Esophagus muscularis mucosa (tissue), 4 donors: ENCODE results near the gene LCP2. TPM values are rescaled to one million over a fixed set of nuclear protein-coding genes. Genes with fewer than 3 reads are reported as not detected.

Source experiments
- DNase-seq: peaks from one replicate; pipeline ENCODE4 v3.0.0-alpha.2; 2017; ENCODE audit errors: extremely low spot score
- H3K27ac ChIP-seq, 4 donors: fragments of 200-600 bp; sonication (generic); replicated peaks in 1 of 4; 1 replicate in 3 of 4; 2 replicates in 1 of 4; pipeline ENCODE4 v1.5.1; 2016 to 2019; ENCODE audit warnings: mild to moderate bottlenecking in 1 of 4
- H3K27me3 ChIP-seq, 4 donors: fragments of 200-600 bp; sonication (generic); one replicate each; pipeline versions ENCODE4 v1.5.1 to v1.6.0; 2016 to 2019
- H3K36me3 ChIP-seq, 4 donors: fragments of 200-600 bp; sonication (generic); one replicate each; pipeline ENCODE4 v1.5.1; 2016 to 2019
- H3K4me1 ChIP-seq, 4 donors: fragments of 200-600 bp; sonication (generic); one replicate each; pipeline ENCODE4 v1.5.1; 2016 to 2019
- H3K4me3 ChIP-seq, 4 donors: fragments of 200-600 bp; sonication (generic); 1 replicate in 2 of 4; 2 replicates in 2 of 4; pipeline ENCODE4 v1.5.1; 2016 to 2019; ENCODE audit warnings: mild to moderate bottlenecking in 4 of 4, moderate library complexity in 1 of 4
- H3K9me3 ChIP-seq, 4 donors: fragments of 200-600 bp; sonication (generic); 1 replicate in 3 of 4; 2 replicates in 1 of 4; pipeline ENCODE4 v1.5.1; 2016 to 2019
- CTCF ChIP-seq, 3 experiments: fragments of 200-600 bp in 2 of 3; fragments of 450-650 bp in 1 of 3; sonication (generic) in 2 of 3; IDR thresholded peaks; one replicate each; pipeline ENCODE4 v1.5.1; 2017 to 2019; ENCODE audit warnings: antibody characterized with exemption in 3 of 3, mild to moderate bottlenecking in 2 of 3, moderate library complexity in 1 of 3
- EP300 ChIP-seq: sonication (generic); formaldehyde crosslinking; IDR thresholded peaks from one replicate; pipeline ENCODE4 v1.6.1; 2017; ENCODE audit warnings: antibody characterized with exemption
- POLR2A ChIP-seq: fragments of 450-650 bp; IDR thresholded peaks from one replicate; pipeline ENCODE4 v1.6.1; 2017; ENCODE audit warnings: antibody characterized with exemption, moderate library complexity, mild to moderate bottlenecking, low read depth
- POLR2AphosphoS5 ChIP-seq, 2 donors: sonication (generic); formaldehyde crosslinking; IDR thresholded peaks; one replicate each; pipeline ENCODE4 v1.6.1; 2017; ENCODE audit warnings: antibody characterized with exemption in 2 of 2
- WGBS: methylation state at CpG from one replicate; pipeline ENCODE4 v1.1.5; 2018; 5-methylcytosine and 5-hydroxymethylcytosine counted together
- intact Hi-C: fragments of 100-400 bp; cut with DNase I; formaldehyde crosslinking; loops from one replicate; pipeline ENCODE4 v1.15.1; 2023
- total RNA-seq, 4 donors: library from RNA; depleted of rRNA; stranded (reverse); fragments of >200 nt; gene quantifications; one replicate each; pipeline versions ENCODE4 v1.1.0 to v1.2.1, GENCODE V29; 2016

LCP2 gene
- total RNA-seq, 4 donors from 2014 or later = 6.8 to 20.4 (median 9.0) TPM

- H3K27ac ChIP-seq = no peak overlapping the region
- no peaks in the 10 kb centered on the region for H3K27me3 ChIP-seq
- no peak overlapping the region for H3K4me3 ChIP-seq
- intact Hi-C loops = no loop called here
- no peak for DNase-seq
- WGBS = 85% methylated on average over 4 of the region's 4 CpGs
- H3K9me3 ChIP-seq = peaks cover 0 to 5% (median 0%) of the 10 kb centered on the region in 4 donors
- TF ChIP-seq EP300 = no peak
- no peak for TF ChIP-seq CTCF (IDR thresholded peaks at IDR 0.05)
- no peak for TF ChIP-seq POLR2A
- TF ChIP-seq POLR2AphosphoS5 (IDR thresholded peaks at IDR 0.05) = no peak
- peaks cover 11 to 35% (median 25%) of the 10 kb centered on the region in 4 donors for H3K4me1 ChIP-seq
- peaks cover 0 to 5% (median 0%) of the 10 kb centered on the region in 4 donors for H3K36me3 ChIP-seq
Measured at GRCh38 chr5:170292179-170293104, 5.1 kb downstream of the LCP2 start.

- peaks cover 0 to 5% (median 0%) of the 10 kb centered on the region in 4 donors for H3K9me3 ChIP-seq
- H3K27ac ChIP-seq = peak overlapping the region in 2 of 4 donors; percentile 25 to 26
- intact Hi-C loops = no loop called here
- 90% methylated on average over 3 of the region's 3 CpGs for WGBS
- peaks cover 11 to 36% (median 31%) of the 10 kb centered on the region in 4 donors for H3K4me1 ChIP-seq
- H3K4me3 ChIP-seq = no peak overlapping the region
- no peaks in the 10 kb centered on the region for H3K27me3 ChIP-seq
- TF ChIP-seq POLR2A = no peak
- no peak for TF ChIP-seq CTCF (IDR thresholded peaks at IDR 0.05)
- no peak for DNase-seq
- peaks cover 0 to 5% (median 0%) of the 10 kb centered on the region in 4 donors for H3K36me3 ChIP-seq
Measured at GRCh38 chr5:170290498-170290897, 7.1 kb downstream of the LCP2 start.

DNA sequence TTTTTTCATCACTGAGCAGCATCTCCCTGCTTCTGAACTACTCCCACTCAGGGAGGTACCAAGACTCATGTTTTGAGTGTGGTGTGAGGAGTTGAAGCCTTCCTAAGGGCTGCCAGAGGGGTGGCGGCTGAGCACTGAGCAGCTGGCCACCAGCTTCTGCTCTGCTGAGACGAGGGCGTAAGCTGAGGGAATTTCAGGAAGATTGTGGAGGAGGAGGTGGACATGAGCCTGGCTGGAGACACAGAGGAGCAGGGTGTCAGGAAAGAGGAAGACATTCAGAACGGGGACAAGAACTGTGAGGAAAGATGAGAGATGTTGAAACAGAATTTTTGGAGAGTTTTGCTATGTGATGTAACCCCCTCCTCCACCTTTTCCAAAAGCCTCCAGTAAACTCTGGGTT lies 7.8 kb downstream of the LCP2 start:
- intact Hi-C loops = no loop called here
- peak overlapping the region in 1 of 4 donors; percentile 25 for H3K27ac ChIP-seq
- 61% methylated on average over 4 of the region's 4 CpGs for WGBS

DNA sequence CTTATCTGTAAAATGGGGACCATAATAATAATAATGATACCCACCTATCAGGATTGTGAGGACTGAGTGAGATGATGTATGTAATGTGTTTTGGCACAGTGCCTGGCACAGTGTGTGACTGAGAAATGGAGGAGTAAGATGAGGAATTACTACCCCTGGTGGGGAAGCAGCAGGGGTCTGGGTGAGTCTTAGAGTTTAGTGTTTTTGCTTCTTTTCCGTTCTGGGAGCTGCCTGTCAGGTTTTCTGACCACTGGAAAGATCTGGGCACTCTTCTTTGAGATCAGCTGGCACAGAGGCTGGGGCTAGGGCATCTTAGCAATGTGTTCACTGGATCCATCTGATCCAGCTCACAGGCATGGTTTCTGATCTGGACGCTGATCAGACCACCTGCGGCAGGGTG lies 8.5 kb downstream of the LCP2 start:
- H3K9me3 ChIP-seq = peaks cover 0 to 6% (median 3%) of the 10 kb centered on the region in 4 donors
- H3K4me3 ChIP-seq = no peak overlapping the region
- H3K36me3 ChIP-seq = peaks cover 0 to 5% (median 0%) of the 10 kb centered on the region in 4 donors
- TF ChIP-seq POLR2AphosphoS5 (IDR thresholded peaks at IDR 0.05) (no peak), EP300 (no peak), CTCF (IDR thresholded peaks at IDR 0.05) (no peak), POLR2A (no peak)
- no peaks in the 10 kb centered on the region for H3K27me3 ChIP-seq
- H3K4me1 ChIP-seq = peaks cover 11 to 36% (median 31%) of the 10 kb centered on the region in 4 donors
- H3K27ac ChIP-seq = peak overlapping the region; percentile 40 to 61 (median 52)
- 49% methylated on average over 3 of the region's 3 CpGs for WGBS
- intact Hi-C loops = no loop called here
- DNase-seq = no peak

More for the DNA sequence above, 7.8 kb downstream of the LCP2 start:
- Histone ChIP-seq H3K9me3 (peaks cover 0 to 5% (median under 1%) of the 10 kb centered on the region in 4 donors), H3K4me3 (no peak overlapping the region), H3K27me3 (no peaks in the 10 kb centered on the region), H3K4me1 (peaks cover 11 to 36% (median 31%) of the 10 kb centered on the region in 4 donors), H3K36me3 (peaks cover 0 to 5% (median 0%) of the 10 kb centered on the region in 4 donors)
- TF ChIP-seq POLR2AphosphoS5 (IDR thresholded peaks at IDR 0.05) (peak; percentile 35 to 59), POLR2A (no peak)
- no peak for DNase-seq

GRCh38 chr5:170288551-170288950 lies 9.0 kb downstream of the LCP2 start:
- 66% methylated on average over 3 of the region's 3 CpGs for WGBS
- H3K27ac ChIP-seq = peak overlapping the region in 2 of 4 donors; percentile 54 to 61
- DNase-seq = no peak
- H3K27me3 ChIP-seq = no peaks in the 10 kb centered on the region
- H3K9me3 ChIP-seq = peaks cover 0 to 6% (median 3%) of the 10 kb centered on the region in 4 donors
- TF ChIP-seq CTCF (IDR thresholded peaks at IDR 0.05) = no peak
- TF ChIP-seq POLR2AphosphoS5 (IDR thresholded peaks at IDR 0.05) = no peak
- no peak for TF ChIP-seq EP300
- no peak for TF ChIP-seq POLR2A
- H3K4me1 ChIP-seq = peaks cover 11 to 36% (median 31%) of the 10 kb centered on the region in 4 donors
- peaks cover 0 to 5% (median 0%) of the 10 kb centered on the region in 4 donors for H3K36me3 ChIP-seq
- intact Hi-C loops = no loop called here
- no peak overlapping the region for H3K4me3 ChIP-seq
